ENCODE measurements around the gene ATF7IP2. TPM values are rescaled to one million over a fixed set of nuclear protein-coding genes. Genes with fewer than 3 reads are reported as not detected.

ATF7IP2 gene
- total RNA-seq (2021) (20.3 to 24.2 TPM (median 22.8 TPM) in 3 replicates), Bru-seq, nascent RNA (percentile 87 among the genes with signal in this experiment)
- long read RNA-seq, experiment 1, transcript ATF7IP2-204 (12 exons, 3,665 nt) = major isoform, 8 of 35 reads
- long read RNA-seq, experiment 1, partial matches to known transcripts = 3 of 35 reads
- long read RNA-seq, experiment 1, other reads (novel, unspliced or antisense) = 20 of 35 reads
- long read RNA-seq, experiment 2, partial matches to known transcripts = 3 of 14 reads
- long read RNA-seq, experiment 2, other reads (novel, unspliced or antisense) = 6 of 14 reads
- long read RNA-seq, experiment 3, partial matches to known transcripts = 0 of 2 reads
- long read RNA-seq, experiment 3, other reads (novel, unspliced or antisense) = 0 of 2 reads

GRCh38 chr16:10385725-10386516 lies at the start of gene ATF7IP2:
ATF7IP2 (plus strand) TSS chr16:10386061; CDS start chr16:10430621, 44,560 bp downstream.
- H3K27ac Mint-ChIP-seq = peak within 1 kb of the TSS; percentile 84
- ATAC-seq = peak; percentile 98
- peak; percentile 98 for DNase-seq (ENCODE audit: low spot score)
- H3K36me3 Mint-ChIP-seq = peaks cover 20% of the 10 kb centered on the region
- POLR2A ChIA-PET = no interaction called here
- no peaks in the 10 kb centered on the region for H3K9me3 Mint-ChIP-seq
- peak within 1 kb of the TSS; percentile 94 for H3K4me3 Mint-ChIP-seq
- H3K27me3 Mint-ChIP-seq (ENCODE audit: low read depth) = no peaks in the 10 kb centered on the region
- CTCF ChIA-PET = interaction anchor here (0.5 to 1.1 kb wide), 5 partner anchors 67 to 472 kb away, joined by 3 read pairs; no protein-coding TSS in a partner anchor
- H3K4me1 Mint-ChIP-seq = peaks cover 24% of the 10 kb centered on the region
- TF ChIP-seq ZNF281 (CRISPR knock-in tag; IDR thresholded peaks at IDR 0.05) (no peak), NFYB (CRISPR knock-in tag; conservative IDR thresholded peaks at IDR 0.05; ENCODE audit: low read depth) (peak; percentile 81), ZNF671 (CRISPR knock-in tag; IDR thresholded peaks at IDR 0.05) (no peak), ZNF232 (CRISPR knock-in tag; IDR thresholded peaks at IDR 0.05) (peak; percentile 36; the same call in 1 of the 2 replicates), ZNF416 (CRISPR knock-in tag; IDR thresholded peaks at IDR 0.05) (no peak), JAZF1 (CRISPR knock-in tag; IDR thresholded peaks at IDR 0.05) (no peak), ESRRA (CRISPR knock-in tag; IDR thresholded peaks at IDR 0.05; ENCODE audit: borderline replicate concordance) (0 out of 2 replicates have a peak, but pooled peaks have one; percentile 23), SP1 (CRISPR knock-in tag; conservative IDR thresholded peaks at IDR 0.05) (peak; percentile 97), NR2C2 (CRISPR knock-in tag; IDR thresholded peaks at IDR 0.05) (no peak), ZNF263 (CRISPR knock-in tag; IDR thresholded peaks at IDR 0.05; ENCODE audit: low read depth) (no peak), GRHL2 (CRISPR knock-in tag; IDR thresholded peaks at IDR 0.05; ENCODE audit: insufficient replicate concordance, severe bottlenecking) (no peak), TEAD1 (CRISPR knock-in tag; IDR thresholded peaks at IDR 0.05) (no peak), OVOL2 (CRISPR knock-in tag; IDR thresholded peaks at IDR 0.05; ENCODE audit: borderline replicate concordance) (no peak), ZBTB21 (CRISPR knock-in tag; IDR thresholded peaks at IDR 0.05; ENCODE audit: borderline replicate concordance) (no peak), FOXK1 (CRISPR knock-in tag; IDR thresholded peaks at IDR 0.05) (peak; percentile 80), CREM (CRISPR knock-in tag; IDR thresholded peaks at IDR 0.05) (no peak; the same call in 1 of the 2 replicates), CBFB (CRISPR knock-in tag; IDR thresholded peaks at IDR 0.05; ENCODE audit: low read depth) (no peak), USF1 (CRISPR knock-in tag; IDR thresholded peaks at IDR 0.05) (no peak), FOXJ3 (CRISPR knock-in tag; IDR thresholded peaks at IDR 0.05; ENCODE audit: borderline replicate concordance) (no peak), RORB (CRISPR knock-in tag; IDR thresholded peaks at IDR 0.05) (no peak), ATF1 (CRISPR knock-in tag; IDR thresholded peaks at IDR 0.05) (no peak), RELA (CRISPR knock-in tag; IDR thresholded peaks at IDR 0.05; ENCODE audit: borderline replicate concordance) (no peak), ATF2 (CRISPR knock-in tag; IDR thresholded peaks at IDR 0.05; ENCODE audit: borderline replicate concordance, low read depth) (no peak)
- TF ChIP-seq, protein P1, sequence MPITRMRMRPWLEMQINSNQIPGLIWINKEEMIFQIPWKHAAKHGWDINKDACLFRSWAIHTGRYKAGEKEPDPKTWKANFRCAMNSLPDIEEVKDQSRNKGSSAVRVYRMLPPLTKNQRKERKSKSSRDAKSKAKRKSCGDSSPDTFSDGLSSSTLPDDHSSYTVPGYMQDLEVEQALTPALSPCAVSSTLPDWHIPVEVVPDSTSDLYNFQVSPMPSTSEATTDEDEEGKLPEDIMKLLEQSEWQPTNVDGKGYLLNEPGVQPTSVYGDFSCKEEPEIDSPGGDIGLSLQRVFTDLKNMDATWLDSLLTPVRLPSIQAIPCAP (CRISPR knock-in tag; IDR thresholded peaks at IDR 0.05) = no peak
- TF ChIP-seq, protein P2, sequence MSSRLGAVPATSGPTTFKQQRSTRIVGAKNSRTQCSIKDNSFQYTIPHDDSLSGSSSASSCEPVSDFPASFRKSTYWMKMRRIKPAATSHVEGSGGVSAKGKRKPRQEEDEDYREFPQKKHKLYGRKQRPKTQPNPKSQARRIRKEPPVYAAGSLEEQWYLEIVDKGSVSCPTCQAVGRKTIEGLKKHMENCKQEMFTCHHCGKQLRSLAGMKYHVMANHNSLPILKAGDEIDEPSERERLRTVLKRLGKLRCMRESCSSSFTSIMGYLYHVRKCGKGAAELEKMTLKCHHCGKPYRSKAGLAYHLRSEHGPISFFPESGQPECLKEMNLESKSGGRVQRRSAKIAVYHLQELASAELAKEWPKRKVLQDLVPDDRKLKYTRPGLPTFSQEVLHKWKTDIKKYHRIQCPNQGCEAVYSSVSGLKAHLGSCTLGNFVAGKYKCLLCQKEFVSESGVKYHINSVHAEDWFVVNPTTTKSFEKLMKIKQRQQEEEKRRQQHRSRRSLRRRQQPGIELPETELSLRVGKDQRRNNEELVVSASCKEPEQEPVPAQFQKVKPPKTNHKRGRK (CRISPR knock-in tag; IDR thresholded peaks at IDR 0.05; ENCODE audit: borderline replicate concordance) = no peak
- TF ChIP-seq, protein P3, sequence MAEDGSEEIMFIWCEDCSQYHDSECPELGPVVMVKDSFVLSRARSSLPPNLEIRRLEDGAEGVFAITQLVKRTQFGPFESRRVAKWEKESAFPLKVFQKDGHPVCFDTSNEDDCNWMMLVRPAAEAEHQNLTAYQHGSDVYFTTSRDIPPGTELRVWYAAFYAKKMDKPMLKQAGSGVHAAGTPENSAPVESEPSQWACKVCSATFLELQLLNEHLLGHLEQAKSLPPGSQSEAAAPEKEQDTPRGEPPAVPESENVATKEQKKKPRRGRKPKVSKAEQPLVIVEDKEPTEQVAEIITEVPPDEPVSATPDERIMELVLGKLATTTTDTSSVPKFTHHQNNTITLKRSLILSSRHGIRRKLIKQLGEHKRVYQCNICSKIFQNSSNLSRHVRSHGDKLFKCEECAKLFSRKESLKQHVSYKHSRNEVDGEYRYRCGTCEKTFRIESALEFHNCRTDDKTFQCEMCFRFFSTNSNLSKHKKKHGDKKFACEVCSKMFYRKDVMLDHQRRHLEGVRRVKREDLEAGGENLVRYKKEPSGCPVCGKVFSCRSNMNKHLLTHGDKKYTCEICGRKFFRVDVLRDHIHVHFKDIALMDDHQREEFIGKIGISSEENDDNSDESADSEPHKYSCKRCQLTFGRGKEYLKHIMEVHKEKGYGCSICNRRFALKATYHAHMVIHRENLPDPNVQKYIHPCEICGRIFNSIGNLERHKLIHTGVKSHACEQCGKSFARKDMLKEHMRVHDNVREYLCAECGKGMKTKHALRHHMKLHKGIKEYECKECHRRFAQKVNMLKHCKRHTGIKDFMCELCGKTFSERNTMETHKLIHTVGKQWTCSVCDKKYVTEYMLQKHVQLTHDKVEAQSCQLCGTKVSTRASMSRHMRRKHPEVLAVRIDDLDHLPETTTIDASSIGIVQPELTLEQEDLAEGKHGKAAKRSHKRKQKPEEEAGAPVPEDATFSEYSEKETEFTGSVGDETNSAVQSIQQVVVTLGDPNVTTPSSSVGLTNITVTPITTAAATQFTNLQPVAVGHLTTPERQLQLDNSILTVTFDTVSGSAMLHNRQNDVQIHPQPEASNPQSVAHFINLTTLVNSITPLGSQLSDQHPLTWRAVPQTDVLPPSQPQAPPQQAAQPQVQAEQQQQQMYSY (CRISPR knock-in tag; IDR thresholded peaks at IDR 0.05) = no peak
